Measurements from ENCODE around the gene NFIX.

- TF ChIP-seq, protein P1, sequence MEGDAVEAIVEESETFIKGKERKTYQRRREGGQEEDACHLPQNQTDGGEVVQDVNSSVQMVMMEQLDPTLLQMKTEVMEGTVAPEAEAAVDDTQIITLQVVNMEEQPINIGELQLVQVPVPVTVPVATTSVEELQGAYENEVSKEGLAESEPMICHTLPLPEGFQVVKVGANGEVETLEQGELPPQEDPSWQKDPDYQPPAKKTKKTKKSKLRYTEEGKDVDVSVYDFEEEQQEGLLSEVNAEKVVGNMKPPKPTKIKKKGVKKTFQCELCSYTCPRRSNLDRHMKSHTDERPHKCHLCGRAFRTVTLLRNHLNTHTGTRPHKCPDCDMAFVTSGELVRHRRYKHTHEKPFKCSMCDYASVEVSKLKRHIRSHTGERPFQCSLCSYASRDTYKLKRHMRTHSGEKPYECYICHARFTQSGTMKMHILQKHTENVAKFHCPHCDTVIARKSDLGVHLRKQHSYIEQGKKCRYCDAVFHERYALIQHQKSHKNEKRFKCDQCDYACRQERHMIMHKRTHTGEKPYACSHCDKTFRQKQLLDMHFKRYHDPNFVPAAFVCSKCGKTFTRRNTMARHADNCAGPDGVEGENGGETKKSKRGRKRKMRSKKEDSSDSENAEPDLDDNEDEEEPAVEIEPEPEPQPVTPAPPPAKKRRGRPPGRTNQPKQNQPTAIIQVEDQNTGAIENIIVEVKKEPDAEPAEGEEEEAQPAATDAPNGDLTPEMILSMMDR (IDR thresholded peaks at IDR 0.05) = no peak
- TF ChIP-seq POLR2A (IDR thresholded peaks at IDR 0.05) (no peak), EP300 (IDR thresholded peaks at IDR 0.05) (no peak)
These were observed 108.5 kb downstream of the NFIX start for GRCh38 chr19:13103581-13104359.

All from ovary (tissue), 3 donors.